K562 (cell line): ENCODE results near the gene E2F1. TPM values are rescaled to one million over a fixed set of nuclear protein-coding genes. Genes with fewer than 3 reads are reported as not detected.

Experiments
- ATAC-seq: fragments of 200-7000 bp; cut with Tn5 transposase; 3 replicates; pipeline ENCODE4 v1.9.1; 2020; ENCODE audit warnings: moderate library complexity
- BruUV-seq: library from RNA; stranded (reverse); fragments of 400-500 nt; replicated peaks from 2 replicates; lab custom pipeline; 2021; lab: Mats Ljungman, UMichigan
- CTCF ChIA-PET: fragments of 300-600 bp; formaldehyde crosslinking; extraction: SDS; loops from one replicate; lab custom pipeline; 2021; ENCODE audit warnings: low intra/inter-chr PET ratio; lab: Yijun Ruan, JAX
- POLR2A ChIA-PET: fragments of 300-600, 350-650 bp; sonication (Branson Sonifier 250); formaldehyde crosslinking; extraction: SDS; loops from one replicate; lab custom pipeline; 2021; ENCODE audit warnings: antibody characterized with exemption, inconsistent platforms; lab: Yijun Ruan, JAX
- DNase-seq, 4 experiments: peaks; one replicate each; pipeline versions ENCODE4 v3.0.0 to v3.0.0-alpha.2; 2011 to 2018; ENCODE audit warnings: low spot score in 3 of 4, mixed read lengths in 3 of 4; ENCODE audit errors: extremely low read depth in 1 of 4
- FAIRE-seq: peaks from 2 replicates; lab custom pipeline; 2011; peaks lifted over from hg19 to GRCh38; lab: Jason Lieb, UNC
- H2AFZ ChIP-seq: 2 replicates; pipeline ENCODE4 v1.6.0; 2011; ENCODE audit warnings: low read depth, low read length, control low read depth, inconsistent platforms
- H3K27ac ChIP-seq: fragments of 200-600 bp; 3 replicates; pipeline ENCODE4 v1.8.0; 2011; ENCODE audit warnings: low read depth, mild to moderate bottlenecking, control low read depth, inconsistent platforms, low read length, moderate library complexity, mixed read lengths; ENCODE audit errors: extremely low read depth
- H3K27me3 ChIP-seq, 2 experiments: fragments of 300-600 bp in 1 of 2; 2 replicates in 1 of 2; 3 replicates in 1 of 2; pipeline versions ENCODE4 v1.6.0 to v1.8.0; 2011; ENCODE audit warnings: inconsistent platforms in 2 of 2, low read length in 2 of 2, mild to moderate bottlenecking in 1 of 2, mixed read lengths in 1 of 2, moderate library complexity in 1 of 2; ENCODE audit not compliant: control insufficient read depth in 2 of 2, insufficient read depth in 2 of 2
- H3K36me3 ChIP-seq: fragments of 300-600 bp; 3 replicates; pipeline ENCODE4 v1.8.0; 2011; ENCODE audit warnings: mild to moderate bottlenecking, low read length, inconsistent platforms; ENCODE audit not compliant: control insufficient read depth, insufficient read depth
- H3K4me1 ChIP-seq, 2 experiments: fragments of 200-600 bp in 1 of 2; replicated peaks in 1 of 2; 2 replicates in 1 of 2; 3 replicates in 1 of 2; pipeline versions ENCODE4 v1.5.1 to v1.8.0; 2011; ENCODE audit warnings: inconsistent platforms in 2 of 2, low read length in 2 of 2, mild to moderate bottlenecking in 1 of 2, mixed read lengths in 1 of 2, moderate library complexity in 1 of 2; ENCODE audit not compliant: control insufficient read depth in 2 of 2, insufficient read depth in 2 of 2
- H3K4me2 ChIP-seq: 2 replicates; pipeline ENCODE4 v1.6.1; 2011; ENCODE audit warnings: low read length, control low read depth, inconsistent platforms, mixed read lengths; ENCODE audit not compliant: insufficient read depth
- H3K4me3 ChIP-seq: fragments of 200-600 bp; sonication (generic), shearing (Covaris generic); 2 replicates; pipeline ENCODE4 v1.5.1; 2016; ENCODE audit warnings: control low read depth, inconsistent platforms
- H3K79me2 ChIP-seq: fragments of 200-600 bp; 3 replicates; pipeline ENCODE4 v1.8.0; 2011; ENCODE audit warnings: low read length, inconsistent platforms; ENCODE audit not compliant: control insufficient read depth, insufficient read depth
- H3K9ac ChIP-seq, 2 experiments: 2 replicates each; pipeline versions ENCODE4 v1.6.0 to v1.6.1; 2011; ENCODE audit warnings: low read depth in 2 of 2, low read length in 2 of 2, control low read depth in 1 of 2, inconsistent platforms in 1 of 2, mild to moderate bottlenecking in 1 of 2, mixed read lengths in 1 of 2; ENCODE audit not compliant: insufficient read depth in 1 of 2
- H3K9me1 ChIP-seq: one replicate; pipeline ENCODE4 v1.6.0; 2011; ENCODE audit warnings: inconsistent platforms, mild to moderate bottlenecking, low read length, moderate library complexity; ENCODE audit not compliant: control insufficient read depth, insufficient read depth
- H3K9me3 ChIP-seq: replicated peaks from 2 replicates; pipeline ENCODE4 v1.5.1; 2011; ENCODE audit warnings: low read depth, low read length, inconsistent platforms; ENCODE audit not compliant: control insufficient read depth, insufficient read depth
- H4K20me1 ChIP-seq: replicated peaks from 2 replicates; pipeline ENCODE4 v1.6.1; 2011; ENCODE audit warnings: low read length, inconsistent platforms, mixed read lengths; ENCODE audit not compliant: control insufficient read depth, insufficient read depth
- KHSRP ChIP-seq: fragments of 450-650 bp; IDR thresholded peaks from 2 replicates; pipeline ENCODE4 v1.6.1; 2017
- NCOA6 ChIP-seq: fragments of 450-650 bp; IDR thresholded peaks from 2 replicates; pipeline ENCODE4 v1.6.1; 2017; ENCODE audit warnings: mild to moderate bottlenecking
- RAD21 ChIP-seq, 2 experiments: fragments of 250-450 bp in 1 of 2; fragments of 450-650 bp in 1 of 2; sonication (Bioruptor Pico) in 1 of 2; formaldehyde crosslinking in 1 of 2; IDR thresholded peaks in 1 of 2; conservative IDR thresholded peaks in 1 of 2; 2 replicates each; pipeline versions ENCODE4 v1.4.0 to v1.8.0; 2020 to 2022; ENCODE audit warnings: mild to moderate bottlenecking in 2 of 2, moderate library complexity in 1 of 2
- TAL1 ChIP-seq: fragments of 450-650 bp; IDR thresholded peaks from 2 replicates; pipeline ENCODE4 v1.6.1; 2016; ENCODE audit warnings: mild to moderate bottlenecking
- ZNF655 ChIP-seq: fragments of 250-450 bp; sonication (Bioruptor Pico); IDR thresholded peaks from 2 replicates; pipeline ENCODE4 v1.5.0; 2021
- WGBS: fragments of 100-300 bp; shearing (Covaris generic); methylation state at CpG from one replicate; pipeline ENCODE4 v1.1.6; 2016; ENCODE audit warnings: low coverage, mixed read lengths; ENCODE audit not compliant: insufficient coverage; ENCODE audit errors: missing lambda C conversion rate; 5-methylcytosine and 5-hydroxymethylcytosine counted together
- in situ Hi-C: fragments of 300-500 bp; cut with MboI; formaldehyde crosslinking; loops from 4 replicates; pipeline ENCODE4 v1.15.0; 2018; ENCODE audit warnings: inconsistent platforms, mixed read lengths
- intact Hi-C: fragments of 100-400 bp; cut with micrococcal nuclease; formaldehyde crosslinking; loops from 2 replicates; pipeline ENCODE4 v1.14.2; 2022
- polyA plus RNA-seq, 8 experiments: library from polyadenylated mRNA; depleted of rRNA in 4 of 8; stranded (reverse) in 5 of 8; unstranded in 3 of 8; fragments of >200 nt; fragmentation: Nextera tagmentation in 2 of 8; fragmentation: Illumina TruSeq in 1 of 8; extraction: Ambion mirVana in 2 of 8; extraction: Trizol in 1 of 8; gene quantifications; 2 replicates each; pipeline versions ENCODE4 v1.2.1 to v1.2.3, GENCODE V29; 2011 to 2014; ENCODE audit warnings: inconsistent platforms in 1 of 8, missing spikeins in 1 of 8
- total RNA-seq, 7 experiments: library from RNA; depleted of rRNA in 6 of 7; stranded (reverse); fragments of >200 nt in 6 of 7; fragmentation: Illumina TruSeq in 2 of 7; extraction: Trizol in 2 of 7; gene quantifications; 2 replicates each; pipeline versions ENCODE4 v1.2.1 to v1.2.3, GENCODE V29; 2011 to 2021; ENCODE audit warnings: low replicate concordance in 1 of 7
- TF ChIP-seq, protein P1 (sequence below): fragments of 250-450 bp; sonication (Bioruptor Pico); IDR thresholded peaks from 2 replicates; pipeline ENCODE4 v1.4.0; 2020; ENCODE audit warnings: mild to moderate bottlenecking, moderate library complexity

E2F1 gene
- total and polyA plus RNA-seq, 9 of the 15 experiments (the other 6 are each of a cell fraction or from before 2014, with no cell fraction given): 0.14 to 30.6 (median 13.1) TPM

DNA sequence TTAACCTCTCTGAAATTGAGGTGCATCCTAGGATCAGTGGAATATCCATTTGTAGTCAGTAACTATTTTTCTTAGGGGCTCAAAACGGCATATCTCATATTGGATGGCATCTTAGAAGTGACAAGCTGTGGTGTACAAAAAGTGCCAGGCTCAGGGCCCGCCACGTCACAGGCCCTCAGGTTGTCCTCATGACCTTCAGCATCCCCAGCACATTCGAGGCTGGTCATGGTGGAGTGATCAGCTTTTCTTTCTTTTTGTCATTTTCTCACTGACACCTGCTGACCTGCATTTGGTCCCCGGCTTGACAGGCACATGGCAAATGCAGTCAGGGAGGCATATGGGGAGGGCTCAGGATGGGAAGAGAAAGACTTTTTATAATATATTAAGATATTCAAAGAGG lies 7.1 kb upstream of the E2F1 start:
- 59% methylated on average over 5 of the region's 5 CpGs for WGBS
- H3K9ac ChIP-seq: no peak overlapping the region
- no peak overlapping the region for H3K4me2 ChIP-seq

More for the DNA sequence above, 7.1 kb upstream of the E2F1 start:
- Histone ChIP-seq H3K27me3 (no peaks in the 10 kb centered on the region), H3K27ac (no peak overlapping the region), H4K20me1 (no peaks in the 10 kb centered on the region), H3K36me3 (no peaks in the 10 kb centered on the region), H3K4me3 (no peak overlapping the region), H3K9me1 (no peaks in the 10 kb centered on the region), H3K79me2 (no peaks in the 10 kb centered on the region), H3K4me1 (peaks cover 19 to 21% of the 10 kb centered on the region in 2 experiments), H2AFZ (no peak overlapping the region), H3K9me3 (no peaks in the 10 kb centered on the region)
- intact Hi-C loops (no loop called here), in situ Hi-C loops (no loop called here)
- BruUV-seq: no TSS peak
- POLR2A ChIA-PET: interaction anchor here (0.5 kb wide), 1 partner anchor 28 kb away, joined by 5 read pairs; no protein-coding TSS in a partner anchor
- CTCF ChIA-PET: no interaction called here
- FAIRE-seq: no peak
- no peak for ATAC-seq
- TF ChIP-seq ZNF655 (CRISPR knock-in tag): no peak
- TF ChIP-seq, protein P1, sequence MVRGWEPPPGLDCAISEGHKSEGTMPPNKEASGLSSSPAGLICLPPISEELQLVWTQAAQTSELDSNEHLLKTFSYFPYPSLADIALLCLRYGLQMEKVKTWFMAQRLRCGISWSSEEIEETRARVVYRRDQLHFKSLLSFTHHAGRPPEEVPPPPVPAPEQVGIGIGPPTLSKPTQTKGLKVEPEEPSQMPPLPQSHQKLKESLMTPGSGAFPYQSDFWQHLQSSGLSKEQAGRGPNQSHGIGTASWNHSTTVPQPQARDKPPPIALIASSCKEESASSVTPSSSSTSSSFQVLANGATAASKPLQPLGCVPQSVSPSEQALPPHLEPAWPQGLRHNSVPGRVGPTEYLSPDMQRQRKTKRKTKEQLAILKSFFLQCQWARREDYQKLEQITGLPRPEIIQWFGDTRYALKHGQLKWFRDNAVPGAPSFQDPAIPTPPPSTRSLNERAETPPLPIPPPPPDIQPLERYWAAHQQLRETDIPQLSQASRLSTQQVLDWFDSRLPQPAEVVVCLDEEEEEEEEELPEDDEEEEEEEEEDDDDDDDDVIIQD (CRISPR knock-in tag): no peak
- no peak for TF ChIP-seq TAL1
- TF ChIP-seq NCOA6: no peak
- TF ChIP-seq RAD21 (CRISPR knock-in tag; conservative IDR thresholded peaks at IDR 0.05 in 1 of 2, IDR thresholded peaks at IDR 0.05 in 1 of 2): no peak
- no peak for TF ChIP-seq KHSRP
- no peak for DNase-seq
